Transverse colon (tissue), 4 donors: ENCODE data around the gene ABHD11. TPM values are rescaled to one million over a fixed set of nuclear protein-coding genes. Genes with fewer than 3 reads are reported as not detected.
A peak's percentile ranks its signal among the peaks of the same experiment; 100 is the strongest.

Experiments used
- DNase-seq: peaks from one replicate; pipeline ENCODE4 v3.0.0-alpha.2; 2019
- H3K27ac ChIP-seq, 4 donors: fragments of 200-600 bp; sonication (generic); 2 replicates each; pipeline ENCODE4 v1.5.1; 2016 to 2018; ENCODE audit warnings: inconsistent platforms in 4 of 4
- H3K27me3 ChIP-seq: fragments of 200-600 bp; sonication (generic); 2 replicates; pipeline ENCODE4 v1.5.1; 2017; ENCODE audit warnings: inconsistent platforms
- H3K36me3 ChIP-seq, 4 donors: fragments of 200-600 bp; sonication (generic); 2 replicates each; pipeline ENCODE4 v1.5.1; 2017 to 2019; ENCODE audit warnings: inconsistent platforms in 4 of 4
- H3K4me1 ChIP-seq, 4 donors: fragments of 200-600 bp; sonication (generic); 2 replicates each; pipeline ENCODE4 v1.5.1; 2017 to 2020; ENCODE audit warnings: inconsistent platforms in 4 of 4
- H3K4me3 ChIP-seq, 4 donors: fragments of 200-600 bp; sonication (generic); 1 replicate in 1 of 4; 2 replicates in 3 of 4; pipeline versions ENCODE4 v1.5.1 to v1.6.1; 2017 to 2019; ENCODE audit warnings: inconsistent platforms in 4 of 4
- H3K9me3 ChIP-seq, 2 donors: fragments of 200-600 bp; sonication (generic); 2 replicates each; pipeline ENCODE4 v1.5.1; 2017 to 2019; ENCODE audit warnings: inconsistent platforms in 2 of 2
- EP300 ChIP-seq: sonication (generic); formaldehyde crosslinking; IDR thresholded peaks from one replicate; pipeline ENCODE4 v1.6.1; 2017; ENCODE audit warnings: antibody characterized with exemption, low read depth
- POLR2A ChIP-seq: fragments of 450-650 bp; IDR thresholded peaks from one replicate; pipeline ENCODE4 v1.6.1; 2016; ENCODE audit warnings: antibody characterized with exemption, mild to moderate bottlenecking, moderate library complexity
- POLR2AphosphoS5 ChIP-seq, 3 donors: sonication (generic); formaldehyde crosslinking; IDR thresholded peaks; one replicate each; pipeline ENCODE4 v1.6.1; 2016; ENCODE audit warnings: antibody characterized with exemption in 3 of 3
- WGBS, 2 donors: methylation state at CpG; one replicate each; pipeline ENCODE4 v1.1.5; 2018; ENCODE audit warnings: low coverage in 1 of 2; 5-methylcytosine and 5-hydroxymethylcytosine counted together
- in situ Hi-C, 4 donors: fragments of 200-750 bp; cut with MboI; loops; one replicate each; pipeline versions ENCODE4 v1.15.0 to v1.15.1; 2017; ENCODE audit warnings: low sequenced_read_pairs in 3 of 4, low pct_ligation_motif_present in 1 of 4, low pct_unique_long_range_greater_than_20kb in 1 of 4
- intact Hi-C: fragments of 100-400 bp; cut with DNase I; formaldehyde crosslinking; loops from one replicate; pipeline ENCODE4 v1.15.1; 2023; ENCODE audit warnings: low total_unique reads
- total RNA-seq, 4 donors: library from RNA; depleted of rRNA; stranded (reverse); fragments of >200 nt; gene quantifications; one replicate each; pipeline ENCODE4 v1.1.0, GENCODE V29; 2016
- TF ChIP-seq, protein P1 (sequence below), 5 experiments: fragments of 200-600 bp in 3 of 5; fragments of 450-650 bp in 2 of 5; sonication (generic) in 3 of 5; IDR thresholded peaks; 1 replicate in 2 of 5; 2 replicates in 3 of 5; pipeline ENCODE4 v1.5.1; 2016 to 2017; ENCODE audit warnings: antibody characterized with exemption in 5 of 5, inconsistent platforms in 3 of 5, mild to moderate bottlenecking in 2 of 5, moderate library complexity in 1 of 5

Gene ABHD11
- total RNA-seq, 4 donors from 2014 or later = 108 to 177 (median 117) TPM

DNA sequence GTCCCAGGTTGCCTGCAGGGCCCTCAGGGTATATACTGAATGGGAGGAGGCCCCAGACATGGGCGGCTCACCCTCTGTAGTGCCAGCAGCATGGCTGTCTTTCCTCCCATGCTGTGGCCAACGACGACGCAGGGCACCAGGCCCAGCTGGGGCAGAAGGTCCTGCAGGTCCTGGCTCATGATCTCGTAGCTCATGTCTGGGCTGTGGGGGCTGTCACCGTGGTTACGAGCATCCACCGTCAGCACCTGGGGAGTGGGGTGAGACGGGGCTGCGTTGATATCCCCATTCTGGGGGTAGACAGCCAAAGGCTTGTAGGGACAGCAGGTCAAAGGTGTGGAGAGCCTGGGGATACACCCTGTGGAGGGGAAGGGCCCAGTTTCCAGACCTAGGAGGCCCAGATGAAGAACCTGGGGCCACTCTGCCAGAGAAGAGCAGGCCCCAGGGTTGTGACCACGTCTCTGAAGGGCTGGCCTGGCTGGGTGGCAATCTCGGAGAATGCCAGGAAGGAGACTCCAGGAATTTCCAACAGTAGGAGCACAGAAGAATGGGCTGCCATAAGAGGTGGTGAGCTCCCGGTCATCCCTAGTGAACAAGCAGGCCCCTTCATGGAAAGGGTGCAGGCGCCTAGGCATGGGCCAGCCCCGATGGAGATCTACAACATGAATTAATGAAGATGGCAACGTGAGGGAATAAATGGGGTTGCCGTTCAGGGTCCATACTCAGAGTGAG is 947 bp downstream of the ABHD11 start:
- no peaks in the 10 kb centered on the region for H3K27me3 ChIP-seq
- whole genome bisulfite sequencing, 2 donors = 54% methylated on average over 17 of the region's 17 CpGs; no CpG with 5 or more reads in 1 of the 2 donors
- DNase-seq = no peak
- intact Hi-C loops (loop anchor here (10.0 kb wide), 1 partner anchor 53 kb away; the partner anchor contains the start of genes BUD23 and DNAJC30), in situ Hi-C loops (loop anchor here in 1 of 4 donors (10.0 kb wide), 1 partner anchor 117 kb away; no protein-coding TSS in a partner anchor)
- no peaks in the 10 kb centered on the region for H3K36me3 ChIP-seq
- TF ChIP-seq EP300 = no peak
- TF ChIP-seq POLR2AphosphoS5 (IDR thresholded peaks at IDR 0.05) = peak in 1 of 3 donors; percentile 63
- TF ChIP-seq, protein P1, sequence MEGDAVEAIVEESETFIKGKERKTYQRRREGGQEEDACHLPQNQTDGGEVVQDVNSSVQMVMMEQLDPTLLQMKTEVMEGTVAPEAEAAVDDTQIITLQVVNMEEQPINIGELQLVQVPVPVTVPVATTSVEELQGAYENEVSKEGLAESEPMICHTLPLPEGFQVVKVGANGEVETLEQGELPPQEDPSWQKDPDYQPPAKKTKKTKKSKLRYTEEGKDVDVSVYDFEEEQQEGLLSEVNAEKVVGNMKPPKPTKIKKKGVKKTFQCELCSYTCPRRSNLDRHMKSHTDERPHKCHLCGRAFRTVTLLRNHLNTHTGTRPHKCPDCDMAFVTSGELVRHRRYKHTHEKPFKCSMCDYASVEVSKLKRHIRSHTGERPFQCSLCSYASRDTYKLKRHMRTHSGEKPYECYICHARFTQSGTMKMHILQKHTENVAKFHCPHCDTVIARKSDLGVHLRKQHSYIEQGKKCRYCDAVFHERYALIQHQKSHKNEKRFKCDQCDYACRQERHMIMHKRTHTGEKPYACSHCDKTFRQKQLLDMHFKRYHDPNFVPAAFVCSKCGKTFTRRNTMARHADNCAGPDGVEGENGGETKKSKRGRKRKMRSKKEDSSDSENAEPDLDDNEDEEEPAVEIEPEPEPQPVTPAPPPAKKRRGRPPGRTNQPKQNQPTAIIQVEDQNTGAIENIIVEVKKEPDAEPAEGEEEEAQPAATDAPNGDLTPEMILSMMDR (IDR thresholded peaks at IDR 0.05) = no peak
- no peak for TF ChIP-seq POLR2A
- peak overlapping the region; percentile 92 to 98 (median 96) for H3K27ac ChIP-seq
- H3K4me3 ChIP-seq = peak overlapping the region in 3 of 4 donors; percentile 81 to 95 (median 91)
- peaks cover 10 to 60% (median 44%) of the 10 kb centered on the region in 4 donors for H3K4me1 ChIP-seq
- no peaks in the 10 kb centered on the region for H3K9me3 ChIP-seq

DNA sequence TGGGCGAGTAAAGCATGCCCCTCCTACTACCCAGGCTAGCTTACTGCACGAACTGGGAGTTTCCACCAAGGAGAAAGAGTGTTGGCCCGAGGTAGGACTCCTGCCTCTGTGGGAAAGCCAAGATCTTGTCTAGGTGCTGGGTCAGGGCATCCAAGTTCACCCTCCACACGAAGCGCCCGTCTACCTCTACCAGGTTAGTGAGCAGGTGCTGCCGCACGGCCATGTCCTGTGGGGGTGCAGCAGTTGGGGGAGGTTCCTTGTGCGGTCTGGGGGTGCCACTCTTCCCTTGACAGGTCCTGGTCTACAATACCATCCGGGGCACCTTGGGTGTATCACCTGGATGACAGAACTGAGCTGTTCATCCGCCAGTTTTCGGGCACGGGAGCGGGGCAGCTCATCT is 1.7 kb downstream of the ABHD11 start:
- Histone ChIP-seq H3K4me3 (peak overlapping the region in 1 of 4 donors; percentile 95), H3K27ac (peak overlapping the region; percentile 92 to 98 (median 96)), H3K36me3 (no peaks in the 10 kb centered on the region), H3K9me3 (no peaks in the 10 kb centered on the region), H3K27me3 (no peaks in the 10 kb centered on the region), H3K4me1 (peaks cover 4 to 52% (median 36%) of the 10 kb centered on the region in 4 donors)
- DNase-seq = no peak
- intact Hi-C loops = loop anchor here (10.0 kb wide), 1 partner anchor 52 kb away; the partner anchor contains the start of genes BUD23 and DNAJC30
- in situ Hi-C loops = loop anchor here in 1 of 4 donors (10.0 kb wide), 1 partner anchor 118 kb away; no protein-coding TSS in a partner anchor
- TF ChIP-seq EP300 = no peak
- TF ChIP-seq POLR2AphosphoS5 (IDR thresholded peaks at IDR 0.05) = peak in 1 of 3 donors; percentile 2
- 79% methylated on average over 10 of the region's 14 CpGs; no CpG with 5 or more reads in 1 of the 2 donors for WGBS, 2 donors

DNA sequence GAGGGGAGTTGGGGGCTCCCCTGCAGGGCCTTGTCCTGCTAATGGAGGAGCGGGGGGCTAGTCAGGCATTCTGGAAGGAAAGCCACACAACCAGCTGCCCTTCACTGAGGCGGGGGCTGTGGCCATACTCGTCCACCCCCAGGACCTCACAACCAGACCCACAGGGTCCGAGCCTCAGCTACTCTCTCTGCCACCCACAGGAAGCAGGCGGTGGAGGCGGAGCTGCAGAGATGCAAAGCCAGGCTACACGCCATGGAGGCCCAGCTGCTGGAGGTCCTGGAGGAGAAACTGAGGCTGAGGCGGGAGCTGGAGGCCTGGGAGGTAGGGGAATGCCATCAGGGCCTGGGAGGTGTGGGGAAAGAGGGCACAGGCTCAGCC is 3.1 kb downstream of the ABHD11 start:
- peak overlapping the region in 3 of 4 donors; percentile 0 to 95 (median 2) for H3K4me3 ChIP-seq
- in situ Hi-C loops (loop anchor here in 1 of 4 donors (10.0 kb wide), 1 partner anchor 119 kb away; no protein-coding TSS in a partner anchor), intact Hi-C loops (loop anchor here (10.0 kb wide), 1 partner anchor 51 kb away; the partner anchor contains the start of genes BUD23 and DNAJC30)
- peak; percentile 49 for DNase-seq
- no peaks in the 10 kb centered on the region for H3K27me3 ChIP-seq
- TF ChIP-seq POLR2AphosphoS5 (IDR thresholded peaks at IDR 0.05) (peak in 1 of 3 donors; percentile 62), POLR2A (no peak)
- H3K36me3 ChIP-seq = no peaks in the 10 kb centered on the region
- whole genome bisulfite sequencing, 2 donors = 90 to 100% methylated on average over 1 to 8 of the region's 8 CpGs
- no peaks in the 10 kb centered on the region for H3K9me3 ChIP-seq
- peaks cover 4 to 43% (median 33%) of the 10 kb centered on the region in 4 donors for H3K4me1 ChIP-seq
- H3K27ac ChIP-seq = peak overlapping the region; percentile 92 to 98 (median 96)

DNA sequence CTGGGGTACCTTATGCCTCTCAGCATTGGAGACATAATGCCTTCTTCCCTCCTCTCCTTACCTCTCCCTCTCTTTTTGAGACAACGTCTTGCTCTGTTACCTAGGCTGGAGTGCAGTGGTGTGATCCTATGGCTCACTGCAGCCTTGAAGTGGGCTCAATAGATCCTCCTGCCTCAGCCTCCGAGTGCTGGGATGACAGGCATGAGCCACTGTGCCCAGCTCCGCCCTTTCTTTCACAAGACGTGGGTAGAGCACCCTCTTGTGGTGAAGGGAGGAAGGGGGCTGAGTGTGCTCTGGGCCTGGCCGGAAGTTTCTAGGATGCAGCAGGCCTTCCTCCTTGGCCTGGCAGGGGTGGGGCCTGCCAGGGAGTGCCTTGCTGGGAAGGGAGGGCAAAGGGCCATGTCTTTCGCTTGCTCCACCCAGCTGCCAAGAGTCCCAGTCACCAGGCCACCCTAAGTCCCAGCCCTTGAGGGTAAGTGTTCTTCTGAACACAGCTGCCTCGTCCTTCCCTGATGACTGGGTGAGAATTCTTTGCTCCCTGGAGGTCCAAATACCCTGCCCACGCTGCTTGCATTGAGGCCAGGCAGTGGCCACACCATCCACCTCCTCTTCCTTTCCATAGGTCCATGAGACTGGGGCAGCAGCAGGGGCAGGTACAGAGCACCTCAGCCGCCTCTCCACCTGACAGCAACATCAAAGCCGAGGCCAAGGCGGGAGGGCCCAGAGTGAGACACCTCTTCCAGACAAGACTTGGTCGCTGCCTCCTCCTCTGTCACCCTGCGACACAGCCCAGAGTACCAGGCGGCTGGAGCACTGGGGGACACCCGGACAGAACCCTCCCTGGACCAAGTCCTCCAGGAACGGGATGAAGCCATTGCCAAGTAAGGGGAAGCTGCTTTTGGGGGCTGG is 3.7 kb downstream of the ABHD11 start:
- intact Hi-C loops (loop anchor here (10.0 kb wide), 1 partner anchor 50 kb away; the partner anchor contains the start of genes BUD23 and DNAJC30), in situ Hi-C loops (loop anchor here in 1 of 4 donors (5.0 to 10.0 kb wide), 2 partner anchors 120 to 128 kb away; no protein-coding TSS in a partner anchor)
- H3K9me3 ChIP-seq = no peaks in the 10 kb centered on the region
- no peaks in the 10 kb centered on the region for H3K36me3 ChIP-seq
- peak; percentile 94 for DNase-seq
- peak overlapping the region; percentile 92 to 98 (median 96) for H3K27ac ChIP-seq
- peak overlapping the region in 3 of 4 donors; percentile 0 to 95 (median 2) for H3K4me3 ChIP-seq
- H3K4me1 ChIP-seq = peaks cover 4 to 39% (median 31%) of the 10 kb centered on the region in 4 donors
- no peaks in the 10 kb centered on the region for H3K27me3 ChIP-seq
- WGBS, 2 donors = 0 to 33% methylated on average over 1 to 13 of the region's 16 CpGs
- TF ChIP-seq POLR2A (peak; percentile 92), EP300 (no peak), POLR2AphosphoS5 (IDR thresholded peaks at IDR 0.05) (peak; percentile 59 to 97 (median 96))
- TF ChIP-seq, protein P1 (IDR thresholded peaks at IDR 0.05) = peak; percentile 71 to 97 (median 81)
